ENCODE measurements around the gene ELANE. TPM values are rescaled to one million over a fixed set of nuclear protein-coding genes. Genes with fewer than 3 reads are reported as not detected.

ELANE gene
- total RNA-seq, 6 experiments from 2014 or later: 0.21 TPM; not detected in 5

DNA sequence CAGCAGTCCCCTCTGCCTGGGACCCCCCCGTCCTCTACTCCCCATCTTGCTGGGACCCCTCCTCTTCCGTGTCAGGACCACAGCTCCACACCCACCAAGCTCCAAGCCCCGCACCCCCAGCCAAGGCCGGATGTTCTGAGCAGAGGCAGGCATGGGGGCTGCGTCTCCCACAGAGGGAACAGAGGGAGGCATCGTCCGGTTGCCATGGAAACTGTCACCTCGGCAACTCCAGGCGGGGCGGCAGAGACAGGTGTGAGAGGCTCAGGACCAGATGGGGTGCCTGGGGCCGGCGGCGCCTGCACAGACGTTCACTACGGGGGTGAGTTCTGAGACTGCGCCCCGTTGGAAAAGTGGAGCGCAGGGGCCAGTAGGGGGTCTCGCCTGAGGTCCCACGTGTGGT is 46.6 kb downstream of the ELANE start:
- Mint-ChIP-seq H3K27me3 (ENCODE audit: insufficient read depth) (peaks cover 2% of the 10 kb centered on the region; the same call in 1 of the 2 replicates), H3K27ac (no peak overlapping the region), H3K9me3 (no peaks in the 10 kb centered on the region), H3K4me1 (ENCODE audit: low read depth) (no peaks in the 10 kb centered on the region), H3K4me3 (no peak overlapping the region), H3K36me3 (ENCODE audit: low read depth) (no peaks in the 10 kb centered on the region)
- DNase-seq: no peak
- TF ChIP-seq, protein P1, sequence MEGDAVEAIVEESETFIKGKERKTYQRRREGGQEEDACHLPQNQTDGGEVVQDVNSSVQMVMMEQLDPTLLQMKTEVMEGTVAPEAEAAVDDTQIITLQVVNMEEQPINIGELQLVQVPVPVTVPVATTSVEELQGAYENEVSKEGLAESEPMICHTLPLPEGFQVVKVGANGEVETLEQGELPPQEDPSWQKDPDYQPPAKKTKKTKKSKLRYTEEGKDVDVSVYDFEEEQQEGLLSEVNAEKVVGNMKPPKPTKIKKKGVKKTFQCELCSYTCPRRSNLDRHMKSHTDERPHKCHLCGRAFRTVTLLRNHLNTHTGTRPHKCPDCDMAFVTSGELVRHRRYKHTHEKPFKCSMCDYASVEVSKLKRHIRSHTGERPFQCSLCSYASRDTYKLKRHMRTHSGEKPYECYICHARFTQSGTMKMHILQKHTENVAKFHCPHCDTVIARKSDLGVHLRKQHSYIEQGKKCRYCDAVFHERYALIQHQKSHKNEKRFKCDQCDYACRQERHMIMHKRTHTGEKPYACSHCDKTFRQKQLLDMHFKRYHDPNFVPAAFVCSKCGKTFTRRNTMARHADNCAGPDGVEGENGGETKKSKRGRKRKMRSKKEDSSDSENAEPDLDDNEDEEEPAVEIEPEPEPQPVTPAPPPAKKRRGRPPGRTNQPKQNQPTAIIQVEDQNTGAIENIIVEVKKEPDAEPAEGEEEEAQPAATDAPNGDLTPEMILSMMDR (IDR thresholded peaks at IDR 0.05): no peak

DNA sequence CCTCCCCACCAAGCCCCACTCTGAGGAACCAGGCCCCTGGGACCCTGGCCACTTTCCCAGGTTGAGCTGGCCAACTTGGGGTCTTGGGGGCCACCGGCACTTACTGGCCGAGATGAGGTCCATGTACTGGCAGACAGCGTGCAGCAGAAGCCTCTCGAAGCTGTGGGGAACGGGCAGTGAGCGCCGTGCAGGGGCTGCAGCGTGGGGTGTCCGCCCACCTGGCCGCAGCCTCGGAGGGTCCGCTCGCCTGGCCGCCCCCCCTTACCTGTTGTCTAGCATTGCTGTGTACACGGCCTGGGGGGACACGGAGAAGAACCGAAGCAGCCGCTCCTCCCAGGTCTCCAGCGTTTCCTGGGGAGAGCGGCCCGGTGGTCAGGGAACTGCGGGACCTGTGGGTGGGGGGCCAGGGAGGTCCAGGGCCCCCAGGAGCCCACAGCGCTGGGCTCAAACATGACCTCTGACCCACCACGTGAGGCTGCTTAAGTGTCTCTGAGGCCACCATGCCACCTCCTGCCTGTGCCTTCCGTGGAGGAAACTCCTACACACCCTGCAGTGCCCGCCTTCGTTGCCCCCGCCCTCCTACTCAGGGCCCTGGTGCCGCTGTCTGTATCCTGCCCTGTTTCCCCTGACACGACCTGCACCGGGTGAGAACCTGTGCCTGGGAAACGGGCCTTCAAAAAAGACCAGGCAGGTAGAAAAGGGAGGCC is 47.4 kb downstream of the ELANE start:
- Mint-ChIP-seq H3K4me3 (no peak overlapping the region), H3K27me3 (ENCODE audit: insufficient read depth) (no peaks in the 10 kb centered on the region), H3K36me3 (ENCODE audit: low read depth) (peaks cover 5% of the 10 kb centered on the region; the same call in 1 of the 2 replicates), H3K27ac (no peak overlapping the region), H3K4me1 (ENCODE audit: low read depth) (no peaks in the 10 kb centered on the region), H3K9me3 (no peaks in the 10 kb centered on the region)
- TF ChIP-seq, protein P1 (IDR thresholded peaks at IDR 0.05): no peak
- DNase-seq: no peak

DNA sequence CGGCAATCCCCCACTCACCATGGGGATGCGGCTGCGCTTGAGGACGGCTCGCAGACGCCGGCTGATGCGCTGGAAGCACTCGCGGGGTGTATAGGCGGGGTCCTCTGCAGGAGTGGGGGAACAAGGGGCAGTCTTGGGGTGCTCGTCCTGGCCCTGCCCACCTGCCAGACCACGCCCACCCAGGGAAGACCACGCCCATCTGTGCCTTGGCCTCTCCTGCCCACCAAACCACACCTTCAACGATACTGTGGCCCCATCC is 47.9 kb downstream of the ELANE start:
- peaks cover 5% of the 10 kb centered on the region; the same call in 1 of the 2 replicates for H3K36me3 Mint-ChIP-seq (ENCODE audit: low read depth)
- no peaks in the 10 kb centered on the region for H3K4me1 Mint-ChIP-seq (ENCODE audit: low read depth)
- no peak for DNase-seq
- H3K9me3 Mint-ChIP-seq: no peaks in the 10 kb centered on the region
- no peak overlapping the region for H3K27ac Mint-ChIP-seq
- TF ChIP-seq, protein P1 (IDR thresholded peaks at IDR 0.05): no peak
- no peaks in the 10 kb centered on the region for H3K27me3 Mint-ChIP-seq (ENCODE audit: insufficient read depth)
- no peak overlapping the region for H3K4me3 Mint-ChIP-seq

DNA sequence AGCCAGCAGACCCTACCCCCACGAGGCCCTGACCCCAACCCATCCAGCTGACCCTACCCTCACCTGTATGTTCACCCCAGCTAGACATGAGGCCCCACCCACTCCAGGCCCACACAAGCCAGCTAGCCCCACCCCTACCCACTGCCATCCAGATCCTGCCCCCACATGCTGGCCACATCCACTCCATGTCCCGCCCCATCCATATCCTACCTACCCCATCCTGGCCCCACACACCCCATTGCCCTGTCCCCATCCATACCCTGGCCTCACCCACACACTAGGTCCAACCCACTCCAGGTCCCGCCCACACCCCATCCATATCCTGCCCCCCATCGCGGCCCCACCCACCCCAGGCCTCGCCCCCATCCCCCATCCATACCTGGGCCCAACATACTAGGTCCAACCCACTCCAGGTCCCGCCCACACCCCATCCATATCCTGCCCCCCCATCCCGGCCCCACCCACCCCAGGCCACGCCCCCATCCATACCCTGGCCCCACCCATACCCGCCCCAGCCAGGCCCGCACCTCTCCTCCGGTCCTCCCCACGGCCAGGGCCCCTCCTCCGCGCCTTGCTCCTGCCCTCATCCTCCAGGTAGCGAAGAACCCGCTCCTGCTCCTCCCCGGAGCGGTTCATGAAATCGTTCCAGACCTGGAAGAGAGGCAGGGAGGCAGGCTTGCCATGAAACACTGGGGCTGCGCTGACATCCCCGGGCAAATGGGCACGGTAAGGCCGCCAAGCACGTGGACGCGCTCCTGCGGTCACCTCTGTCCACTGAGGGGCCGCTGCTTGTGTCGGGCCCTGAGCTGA is 48.4 kb downstream of the ELANE start:
- H3K27me3 Mint-ChIP-seq (ENCODE audit: insufficient read depth): peaks cover 1% of the 10 kb centered on the region; the same call in 1 of the 2 replicates
- H3K9me3 Mint-ChIP-seq: no peaks in the 10 kb centered on the region
- DNase-seq: no peak
- TF ChIP-seq, protein P1 (IDR thresholded peaks at IDR 0.05): no peak
- no peak overlapping the region for H3K4me3 Mint-ChIP-seq
- peaks cover 5% of the 10 kb centered on the region; the same call in 1 of the 2 replicates for H3K36me3 Mint-ChIP-seq (ENCODE audit: low read depth)
- no peak overlapping the region for H3K27ac Mint-ChIP-seq
- no peaks in the 10 kb centered on the region for H3K4me1 Mint-ChIP-seq (ENCODE audit: low read depth)

DNA sequence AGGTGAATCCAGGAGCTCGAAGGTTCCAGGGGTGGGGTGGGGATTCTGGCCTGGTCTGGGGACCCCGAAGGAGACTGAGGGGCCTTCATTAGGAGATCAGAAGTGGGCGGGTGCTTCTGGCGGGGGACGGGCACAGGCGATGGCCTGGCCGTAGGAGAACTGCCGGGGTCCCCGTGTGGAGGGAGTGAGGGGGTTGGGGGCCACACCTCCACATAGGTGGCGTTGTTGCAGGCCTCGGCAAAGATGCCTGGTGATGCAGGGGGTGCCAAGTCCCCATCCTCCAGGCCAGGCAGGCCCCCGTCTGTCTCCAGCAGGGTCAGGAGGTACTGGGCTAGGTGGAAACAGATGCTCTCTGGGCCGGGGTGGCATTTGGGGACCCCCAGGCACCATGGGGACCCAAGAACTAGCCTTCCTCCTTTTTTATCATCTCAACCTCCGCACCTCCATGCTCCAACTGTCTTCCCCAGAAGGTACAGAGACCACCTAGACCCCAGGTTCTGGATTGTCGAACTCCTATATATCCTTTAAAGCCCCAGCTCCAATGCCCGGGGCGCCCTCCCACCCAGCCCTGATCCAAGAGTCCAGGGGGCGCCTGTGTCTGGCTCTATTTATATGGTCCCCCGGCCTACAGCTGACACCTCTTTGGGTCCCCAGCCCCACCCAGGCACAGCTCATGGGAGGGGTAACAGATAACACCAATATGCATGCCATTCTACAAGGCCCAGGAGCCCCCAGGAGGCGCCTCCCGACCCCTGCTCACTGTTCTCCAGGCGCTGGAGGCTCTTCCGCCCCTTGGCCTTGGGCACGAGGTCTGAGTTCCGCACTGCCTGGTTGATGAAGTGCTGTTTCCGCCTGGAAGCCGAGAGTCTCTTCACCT is 49.4 kb downstream of the ELANE start:
- Mint-ChIP-seq H3K4me1 (ENCODE audit: low read depth) (no peaks in the 10 kb centered on the region), H3K27ac (no peak overlapping the region), H3K9me3 (no peaks in the 10 kb centered on the region), H3K4me3 (no peak overlapping the region), H3K27me3 (ENCODE audit: insufficient read depth) (peaks cover 1% of the 10 kb centered on the region; the same call in 1 of the 2 replicates), H3K36me3 (ENCODE audit: low read depth) (peaks cover 5% of the 10 kb centered on the region; the same call in 1 of the 2 replicates)
- DNase-seq: no peak
- TF ChIP-seq, protein P1 (IDR thresholded peaks at IDR 0.05): no peak

Data from HFFc6 (cell line).